HG02763 (cell line): ENCODE measurements around the gene RHOC.
A peak's percentile ranks its signal among the peaks of the same experiment; 100 is the strongest.

ENCODE experiments used
- ATAC-seq: cut with Tn5 transposase; IDR thresholded peaks from one replicate; pipeline ENCODE4 v1.9.1; 2021; ENCODE audit warnings: mild to moderate bottlenecking, moderate library complexity; ENCODE audit not compliant: unreplicated experiment

The RHOC gene

DNA sequence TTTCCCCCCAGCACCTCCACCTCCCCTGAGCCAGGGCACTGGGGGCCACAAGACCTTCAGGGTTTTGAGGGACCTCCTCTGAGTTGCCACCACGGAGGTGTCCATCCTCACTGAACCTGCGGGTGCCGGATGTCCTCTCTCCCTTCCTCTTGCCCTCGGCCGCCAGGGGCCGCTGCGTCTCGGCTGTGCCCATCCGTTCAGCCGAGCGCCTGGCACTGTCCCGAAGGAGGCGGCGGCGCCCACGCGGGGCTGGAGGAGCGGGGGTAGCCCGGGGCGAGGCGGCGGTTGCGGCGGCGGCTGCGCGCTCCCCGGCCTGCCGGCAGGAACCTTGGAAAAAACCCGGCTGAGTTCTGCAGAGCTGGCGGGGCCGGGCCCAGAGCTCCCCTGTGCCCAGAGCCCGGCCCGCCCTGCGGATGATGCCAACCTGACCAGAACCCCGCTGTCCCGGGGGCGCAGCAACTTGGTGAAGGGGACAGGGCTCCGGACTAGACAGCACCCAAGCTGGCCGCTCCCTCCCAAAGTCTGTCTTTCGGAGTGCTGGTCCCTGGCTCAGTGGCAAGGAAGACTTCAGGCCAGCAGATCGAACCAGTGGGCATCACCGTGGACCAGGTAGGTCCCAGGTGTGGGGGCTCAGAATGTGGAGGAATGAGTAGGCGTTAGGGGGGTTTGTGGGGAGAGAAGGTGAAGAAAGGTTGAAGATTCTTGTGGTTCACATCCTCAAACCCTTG, 11.9 kb upstream of the RHOC start:
- ATAC-seq, result no peak

DNA sequence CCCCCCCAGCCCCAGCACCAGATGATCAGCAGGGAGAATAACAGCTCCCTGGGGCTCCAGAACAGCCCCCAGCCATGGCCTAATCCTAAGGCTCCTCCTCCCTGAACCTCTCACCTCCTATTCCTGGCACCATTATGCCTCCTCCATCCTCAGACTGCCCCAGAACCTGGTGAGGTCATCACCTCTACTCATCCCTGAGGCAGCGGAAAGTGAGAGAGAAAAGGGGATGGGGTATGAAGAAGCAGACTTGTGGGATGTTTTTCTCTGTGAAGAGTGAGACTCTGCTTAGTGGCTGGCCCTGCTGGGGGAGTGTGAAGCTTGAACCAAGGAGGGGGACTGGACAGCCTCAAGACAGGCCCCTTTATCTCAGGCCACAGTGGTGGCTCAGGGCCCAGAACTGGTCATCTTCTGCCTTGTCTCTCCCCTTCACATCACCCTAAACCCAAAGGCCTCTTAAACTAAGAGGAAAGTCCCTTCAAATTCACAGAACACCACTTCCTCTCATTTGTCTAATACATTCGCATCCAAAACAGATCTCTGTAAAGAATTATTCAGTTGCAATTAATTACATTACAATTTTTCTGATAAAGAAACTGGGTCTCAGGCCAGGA, 10.4 kb upstream of the RHOC start:
- no peak for ATAC-seq

DNA sequence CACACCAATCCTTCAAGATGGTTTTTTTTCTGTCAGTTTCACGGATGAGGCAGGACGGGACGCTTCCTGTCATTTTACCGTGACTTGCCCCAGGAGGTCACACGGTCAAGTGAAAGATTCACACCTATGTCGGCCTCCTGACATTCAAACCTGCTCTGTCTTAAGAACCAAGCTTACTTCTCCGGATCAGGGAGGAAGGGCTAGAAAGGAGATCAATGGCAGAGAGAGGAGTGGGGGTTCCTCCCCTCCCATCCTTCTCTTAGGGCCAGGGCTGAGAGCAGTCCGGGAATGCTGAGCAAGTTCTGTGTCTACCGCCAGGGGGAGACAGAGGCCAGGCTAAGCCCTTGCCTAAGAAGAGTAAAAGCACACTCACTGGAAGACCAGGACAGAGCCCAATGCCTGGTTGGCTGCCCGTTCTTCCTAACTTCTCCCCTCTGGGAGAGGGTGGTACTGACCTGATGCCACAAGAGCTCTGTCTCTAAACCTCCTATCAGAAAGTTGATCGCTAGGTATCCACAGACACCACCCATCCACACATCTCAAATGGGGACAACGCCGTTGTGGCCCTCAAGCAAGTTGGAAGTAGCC, 9.3 kb upstream of the RHOC start:
- ATAC-seq, result no peak

DNA sequence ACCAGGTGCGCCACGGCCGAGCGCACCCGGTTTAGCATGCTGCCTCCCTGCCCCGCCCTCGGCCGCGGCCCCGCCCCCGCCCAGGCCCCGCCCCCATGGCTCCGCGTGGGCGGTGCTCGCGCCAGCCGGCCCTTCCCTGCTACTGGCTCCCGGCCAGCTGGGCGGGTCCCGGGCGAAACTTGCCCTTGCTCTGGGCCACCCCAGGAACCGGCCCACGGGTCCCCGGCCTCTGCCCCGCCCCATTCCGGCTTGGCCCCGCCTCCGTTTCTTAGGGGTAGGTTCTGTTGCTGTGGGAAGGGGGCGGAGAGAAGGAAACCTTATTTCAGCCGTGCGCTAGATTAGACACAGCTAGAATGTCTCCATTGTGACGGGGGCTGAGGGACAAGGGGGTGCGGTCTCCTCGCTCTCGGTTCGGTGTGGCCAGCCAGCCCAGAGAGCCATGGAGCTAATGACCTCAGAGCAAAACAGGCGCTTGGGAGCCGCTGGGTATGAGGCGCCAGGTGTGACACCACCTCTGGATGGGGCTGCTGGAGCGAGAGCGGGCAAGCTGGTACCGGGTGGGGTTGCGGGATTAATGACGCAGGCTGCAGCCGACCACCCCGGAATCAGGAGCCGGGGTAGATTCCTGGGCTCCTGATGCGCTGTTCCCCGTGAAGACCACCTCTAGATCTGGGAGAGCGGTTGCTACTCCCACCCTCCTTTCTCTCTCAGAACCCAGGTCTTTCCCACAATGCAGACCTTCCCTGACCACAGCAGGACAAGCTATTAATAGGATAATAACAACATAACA, 8.5 kb upstream of the RHOC start, which contains the start of gene PPM1J:
Gene PPM1J (minus strand): TSS at position 69 of the 790 bp plus-strand sequence. CDS start 31 bp downstream, at position 38.
- ATAC-seq, result peak; percentile 77

DNA sequence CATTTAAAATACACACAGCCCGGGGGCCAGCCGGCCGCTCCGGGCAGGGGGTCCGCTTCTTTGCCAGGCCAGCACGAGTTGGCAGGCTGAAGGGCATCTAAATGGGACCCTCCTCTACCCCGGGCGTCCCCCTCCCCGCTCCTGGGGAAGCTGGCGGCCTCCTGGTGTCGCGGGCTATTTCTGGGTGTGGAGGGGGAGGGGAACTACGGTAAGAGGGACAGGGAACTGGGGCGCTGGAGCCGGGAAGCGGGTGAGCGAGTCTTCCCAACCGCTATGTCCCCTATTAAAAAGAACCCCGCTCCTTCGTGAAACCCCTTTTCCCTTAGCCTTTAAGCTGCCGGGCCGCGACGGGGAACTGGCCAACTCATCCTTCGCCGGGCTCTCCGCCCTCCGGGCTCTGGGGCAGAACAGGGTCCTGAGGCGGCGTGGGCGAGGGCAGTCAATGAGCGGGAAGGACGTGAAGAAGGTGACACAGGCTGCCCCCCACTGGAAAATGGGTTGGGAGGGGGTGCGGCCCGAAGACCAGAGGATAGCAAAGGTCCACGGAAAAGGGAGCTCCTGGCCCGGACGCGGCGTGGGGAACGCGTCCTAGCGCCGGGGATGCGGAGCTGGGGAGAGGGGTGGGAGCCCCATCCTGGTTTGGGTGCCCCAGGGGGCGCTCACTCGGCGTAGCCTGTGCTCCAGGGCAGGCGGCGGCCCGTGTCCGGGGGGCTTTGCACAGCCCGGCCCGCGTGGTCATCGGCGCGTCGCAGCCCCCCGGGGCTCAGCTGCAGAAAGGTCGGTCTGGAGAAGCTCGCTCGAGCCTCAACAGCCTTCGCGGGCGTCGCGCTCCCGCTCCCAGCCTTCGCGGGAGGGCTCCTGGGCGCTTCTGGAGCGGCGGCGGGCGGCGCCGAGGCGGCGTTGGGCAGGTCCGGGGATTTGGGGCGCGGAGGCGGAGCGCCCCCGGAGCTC, 7.7 kb upstream of the RHOC start:
- peak; percentile 17 for ATAC-seq

DNA sequence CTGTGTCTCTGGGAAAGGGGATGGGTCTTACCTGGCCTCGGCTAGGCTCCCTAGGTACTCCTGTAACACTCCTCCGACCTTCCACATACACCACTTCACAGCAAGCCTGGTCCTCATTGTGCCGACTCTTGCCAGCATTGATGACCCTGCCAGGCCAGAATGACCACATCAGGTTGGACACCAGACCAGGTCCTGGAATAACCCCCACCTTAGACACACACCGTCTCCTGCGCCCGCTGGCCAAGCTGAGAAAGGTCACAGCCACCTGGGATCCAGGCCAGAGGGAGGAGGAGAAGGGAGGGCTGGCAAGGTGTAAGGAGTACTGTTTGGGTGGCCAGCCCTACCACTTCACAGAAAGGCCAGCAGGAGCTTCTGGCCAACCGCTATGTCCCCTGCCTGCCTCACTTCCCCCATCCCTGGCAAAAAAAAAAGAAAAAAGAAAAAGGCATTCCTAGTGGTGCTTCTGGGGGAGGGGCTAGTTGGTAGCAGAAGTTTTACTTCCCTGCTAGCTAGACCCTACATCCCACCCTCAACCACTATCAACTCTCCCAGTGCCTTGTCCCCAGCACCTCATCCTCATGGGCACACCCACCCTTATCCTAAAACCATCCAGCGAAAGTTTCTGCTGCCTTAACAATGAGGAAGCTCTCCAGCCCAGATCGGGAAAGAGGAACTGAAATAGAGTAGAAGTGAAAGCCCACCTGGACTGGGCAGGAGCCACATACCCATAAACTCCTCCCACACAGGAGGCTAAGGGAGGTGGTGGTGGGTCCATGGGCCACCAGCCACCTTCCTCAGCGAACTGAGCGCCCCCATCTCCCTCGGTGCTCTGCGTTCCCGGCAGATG, 6.8 kb upstream of the RHOC start:
- ATAC-seq, result no peak

DNA sequence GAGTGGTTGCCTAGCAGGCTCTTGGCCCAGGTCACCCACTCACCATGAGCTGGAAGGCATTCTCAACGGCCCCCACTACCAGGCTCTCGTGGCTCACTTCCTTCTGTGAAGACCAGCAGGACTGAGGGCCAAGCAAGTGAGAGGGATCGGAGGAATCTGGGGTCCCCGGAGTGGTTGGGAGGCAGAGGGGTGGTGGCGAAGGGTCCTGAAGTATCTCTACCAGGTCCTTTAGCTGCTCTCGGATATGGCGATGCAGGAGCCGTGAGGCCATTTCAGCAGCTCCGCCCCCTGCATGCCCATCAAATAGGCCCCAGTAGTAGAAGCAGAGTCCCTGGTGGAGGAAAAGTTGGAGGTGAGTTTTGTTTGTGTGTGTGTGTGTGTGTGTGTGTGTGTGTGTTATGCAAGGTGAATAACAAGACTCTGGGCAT, 5.8 kb upstream of the RHOC start:
- no peak for ATAC-seq

GRCh38 chr1:112712191-112712590, 5.3 kb upstream of the RHOC start:
- ATAC-seq, result no peak

DNA sequence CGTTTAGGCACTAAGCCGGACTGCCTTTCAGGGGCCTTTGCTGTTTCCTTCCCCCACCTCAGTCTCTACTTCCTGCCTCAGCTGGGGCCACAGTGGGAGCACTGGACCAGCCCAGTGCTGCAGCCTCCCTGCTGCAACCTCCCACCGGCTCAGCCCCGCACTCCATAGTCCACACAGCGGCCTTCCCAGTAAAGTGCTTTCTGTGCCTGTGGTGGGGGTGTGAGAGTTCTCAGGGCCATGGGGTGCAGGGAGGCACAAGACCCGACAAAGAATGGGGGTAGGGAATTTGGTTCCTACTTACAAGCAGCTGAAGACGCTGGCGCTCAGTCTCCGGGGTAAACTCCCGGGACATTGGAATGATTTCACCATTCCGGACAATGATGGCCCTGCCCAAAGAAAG, 4.7 kb upstream of the RHOC start:
- ATAC-seq, result no peak

DNA sequence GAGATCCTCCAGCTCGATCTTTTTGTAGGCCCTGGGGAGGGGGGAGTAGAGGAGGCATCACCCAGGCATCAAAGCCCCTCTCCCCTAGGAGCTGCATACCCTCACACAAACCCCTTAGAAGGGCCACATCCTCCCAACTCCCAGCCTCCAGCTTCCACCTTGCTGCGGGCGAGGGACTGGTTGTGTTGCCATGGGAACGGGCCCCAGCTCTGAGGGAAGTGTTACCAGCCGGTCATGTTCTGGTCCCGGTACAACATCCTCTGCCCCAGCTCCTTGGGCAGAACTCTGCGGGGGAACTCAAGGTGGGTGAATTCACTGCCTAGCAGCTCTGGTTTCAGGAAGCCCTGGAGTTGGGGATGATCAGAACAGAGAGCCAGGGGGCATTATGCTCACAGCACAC, 4.1 kb upstream of the RHOC start:
- no peak for ATAC-seq

GRCh38 chr1:112710586-112710985, 3.7 kb upstream of the RHOC start:
- ATAC-seq, result no peak

DNA sequence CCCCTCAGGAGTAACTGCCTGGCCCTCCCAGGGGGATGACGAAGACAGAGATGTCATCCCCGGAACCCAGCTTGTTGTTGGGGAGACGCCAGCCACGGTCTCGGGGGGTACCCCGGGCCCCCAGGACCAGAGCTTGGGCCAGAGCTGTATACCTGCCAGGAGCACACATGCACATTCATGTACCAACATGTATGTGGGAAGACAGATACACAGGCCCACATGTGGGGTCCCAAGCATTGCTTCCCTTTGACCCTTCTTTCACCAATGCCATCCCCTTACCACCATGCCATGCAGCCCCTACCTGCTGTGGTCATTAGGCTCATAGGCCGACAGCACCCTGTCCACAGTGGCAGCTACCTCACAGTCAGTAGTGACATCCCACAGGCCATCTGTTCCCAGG, 3.2 kb upstream of the RHOC start:
- ATAC-seq, result no peak

DNA sequence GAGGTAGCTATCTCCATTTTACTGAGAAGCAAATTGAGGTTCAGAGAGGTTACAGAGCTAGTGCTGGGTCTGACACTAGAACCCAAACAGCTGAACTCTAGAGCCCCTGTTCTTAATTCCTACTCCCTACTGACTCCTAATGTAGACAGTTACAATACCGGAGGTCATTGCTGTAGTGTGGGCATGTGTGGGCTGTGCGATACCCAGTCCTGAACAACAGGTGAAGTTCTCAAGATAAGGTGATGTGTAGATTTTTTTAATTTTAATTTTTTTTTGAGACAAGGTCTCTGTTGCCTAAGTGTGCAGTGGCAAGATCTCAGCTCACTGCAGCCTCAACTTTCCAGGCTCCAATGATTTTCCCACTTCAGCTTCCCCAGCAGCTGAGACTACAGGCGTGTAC, 1.6 kb upstream of the RHOC start:
- ATAC-seq, result no peak

DNA sequence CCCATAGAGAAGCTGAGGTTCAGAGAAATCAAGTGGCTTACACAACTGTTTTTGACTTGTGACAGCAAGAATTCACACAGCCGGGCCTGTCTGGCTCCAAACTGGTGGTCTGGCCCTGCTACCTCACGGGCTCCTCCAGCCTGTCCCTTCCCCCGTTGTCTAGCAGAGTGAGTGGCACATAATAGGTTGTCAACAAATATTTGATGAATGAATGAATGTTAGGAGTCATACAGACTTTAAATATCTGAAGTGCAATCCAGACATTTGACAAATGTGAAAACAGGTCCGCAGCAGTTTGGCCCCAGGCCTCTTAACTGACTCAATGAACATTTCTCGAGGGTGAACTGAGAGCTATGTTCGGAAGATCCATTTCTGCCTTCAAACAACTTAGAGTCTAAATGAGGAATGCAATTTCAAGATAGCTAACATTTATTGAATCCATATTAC, 1.1 kb upstream of the RHOC start:
- ATAC-seq, result no peak

- ATAC-seq, result peak; percentile 69
Measured at GRCh38 chr1:112707221-112708001, 484 bp upstream of the RHOC start.

- peak; percentile 48 for ATAC-seq
Measured at GRCh38 chr1:112704934-112705627, 1.8 kb downstream of the RHOC start.

DNA sequence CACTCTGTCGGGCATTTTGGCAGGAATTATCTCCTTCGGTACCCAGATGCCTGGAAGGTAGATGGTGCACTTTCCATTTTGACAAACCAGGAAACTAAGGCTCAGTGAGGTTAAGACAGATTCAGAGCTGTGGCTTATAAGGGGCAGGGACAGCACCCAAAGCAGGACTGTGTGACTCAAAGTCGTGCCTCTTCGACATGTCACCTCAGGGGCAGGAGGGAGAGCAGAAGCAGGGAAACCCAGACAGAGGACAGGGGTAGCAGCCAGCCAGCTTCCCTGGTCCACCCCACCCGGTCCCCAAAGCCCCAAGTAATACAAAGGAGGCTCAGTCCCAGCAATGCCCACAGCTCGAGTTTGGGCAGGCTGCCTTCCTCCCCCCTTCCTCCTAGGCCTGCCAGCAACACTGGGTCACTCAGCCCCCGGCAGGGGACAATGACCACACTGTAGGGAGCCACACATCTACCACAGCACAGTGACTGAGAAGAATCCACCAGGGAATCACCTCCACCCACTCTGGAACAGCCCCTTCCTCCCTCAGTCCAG, 2.5 kb downstream of the RHOC start:
- no peak for ATAC-seq

DNA sequence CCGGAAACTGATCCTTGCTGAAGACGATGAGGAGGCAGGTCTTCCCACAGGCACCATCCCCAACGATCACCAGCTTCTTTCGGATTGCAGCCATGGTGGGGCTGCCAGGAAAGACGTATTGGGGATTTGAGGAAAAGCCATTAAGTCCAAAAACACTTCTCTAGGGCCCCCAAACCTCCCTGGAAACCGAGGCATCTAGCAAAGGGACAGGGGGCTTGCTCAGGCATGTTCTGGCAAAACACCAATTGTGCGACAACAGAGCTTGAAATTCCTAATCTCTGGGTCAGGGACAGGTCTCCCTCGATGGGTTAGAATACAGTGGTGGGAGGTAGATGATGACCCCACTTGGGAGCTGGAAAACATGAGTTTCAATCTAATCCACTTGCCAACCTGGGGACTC, 3.2 kb downstream of the RHOC start:
- ATAC-seq, result no peak
